GM18526 (cell line): ENCODE measurements around the gene DHDH.

ENCODE experiments used
- POLR2A ChIP-seq: IDR thresholded peaks from 3 replicates; pipeline ENCODE4 v1.6.1; 2011; ENCODE audit not compliant: insufficient read length; ENCODE audit errors: extremely low read depth

The DHDH gene

DNA sequence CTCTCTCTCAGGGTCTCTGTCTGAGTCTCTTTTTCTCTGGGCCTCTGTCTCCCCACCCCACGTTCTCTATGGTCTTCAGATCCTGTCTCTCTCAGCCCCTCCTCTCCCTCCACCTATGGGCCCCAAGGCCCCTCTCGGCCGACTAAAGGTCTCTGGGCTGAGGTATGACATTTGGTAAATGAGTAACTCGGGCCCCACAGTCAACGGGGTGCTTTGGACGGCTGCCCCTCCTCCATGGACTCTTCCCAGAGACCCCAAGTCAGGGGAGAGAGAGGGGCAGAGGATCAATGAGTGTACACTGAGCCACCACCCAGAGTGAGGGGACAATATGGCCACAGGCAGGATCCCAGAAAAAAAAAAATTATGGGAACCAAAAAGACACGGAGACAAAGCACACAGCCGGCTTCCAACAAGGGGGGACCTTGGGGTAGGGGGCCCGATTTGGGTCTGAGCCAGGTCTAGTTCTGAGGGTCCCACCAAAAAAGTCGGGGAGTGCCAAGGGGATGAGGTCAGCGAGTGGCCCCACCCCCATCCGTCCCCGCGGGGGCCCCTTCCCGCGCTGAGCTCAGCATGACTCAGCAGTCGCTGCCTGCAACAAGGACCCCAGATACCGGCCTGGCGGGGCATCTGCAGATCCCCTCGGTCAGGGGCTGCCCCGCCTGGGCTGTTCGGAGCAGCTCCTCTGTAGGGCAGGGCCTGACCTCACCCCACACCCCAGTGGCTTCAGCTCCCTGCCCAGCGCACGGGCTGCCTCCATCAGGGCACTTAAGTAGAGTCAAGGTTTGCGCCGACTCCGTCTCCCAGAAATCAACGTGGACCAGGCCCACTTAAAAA is 30.1 kb downstream of the DHDH start:
- TF ChIP-seq POLR2A = peak; percentile 81

DNA sequence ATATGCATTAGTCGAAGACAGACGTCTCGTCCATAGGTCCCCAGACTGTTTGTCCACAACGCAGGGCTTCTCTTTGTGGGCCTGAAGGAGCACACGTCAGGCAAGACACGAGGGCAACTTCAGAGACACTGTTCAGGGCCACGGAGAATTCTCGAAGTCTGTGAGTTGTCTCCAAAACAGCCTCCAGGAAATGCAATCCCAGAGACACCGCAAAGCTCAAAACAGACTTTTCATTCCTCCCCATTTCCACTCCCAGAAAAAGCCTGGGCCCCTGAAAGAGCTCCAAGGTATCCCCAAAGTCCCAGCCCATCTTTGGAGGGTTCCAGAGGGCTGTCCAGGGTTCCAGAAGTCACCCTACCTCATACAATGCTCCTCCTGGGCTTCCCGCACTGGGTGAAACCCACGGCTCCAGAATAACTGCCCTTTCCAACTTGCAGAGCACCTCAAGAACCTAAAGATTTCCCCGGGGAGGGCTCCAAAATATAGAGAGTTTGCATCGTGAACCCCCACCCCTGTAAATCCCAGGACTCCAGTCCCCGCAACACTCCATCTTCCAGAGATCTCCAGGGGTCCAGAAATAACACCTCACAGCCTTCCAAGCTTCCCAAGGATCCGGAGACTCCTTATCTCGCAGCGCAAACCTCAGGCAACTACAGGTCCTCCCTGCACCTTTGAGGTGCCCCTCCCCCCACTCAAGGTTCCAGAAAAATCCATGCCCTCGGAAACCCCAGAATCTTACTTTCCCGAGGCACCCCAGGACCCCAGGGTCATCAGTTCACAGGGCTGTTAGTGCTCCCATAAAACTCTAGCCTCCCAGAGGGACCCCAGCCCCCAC is 30.9 kb downstream of the DHDH start:
- no peak for TF ChIP-seq POLR2A

DNA sequence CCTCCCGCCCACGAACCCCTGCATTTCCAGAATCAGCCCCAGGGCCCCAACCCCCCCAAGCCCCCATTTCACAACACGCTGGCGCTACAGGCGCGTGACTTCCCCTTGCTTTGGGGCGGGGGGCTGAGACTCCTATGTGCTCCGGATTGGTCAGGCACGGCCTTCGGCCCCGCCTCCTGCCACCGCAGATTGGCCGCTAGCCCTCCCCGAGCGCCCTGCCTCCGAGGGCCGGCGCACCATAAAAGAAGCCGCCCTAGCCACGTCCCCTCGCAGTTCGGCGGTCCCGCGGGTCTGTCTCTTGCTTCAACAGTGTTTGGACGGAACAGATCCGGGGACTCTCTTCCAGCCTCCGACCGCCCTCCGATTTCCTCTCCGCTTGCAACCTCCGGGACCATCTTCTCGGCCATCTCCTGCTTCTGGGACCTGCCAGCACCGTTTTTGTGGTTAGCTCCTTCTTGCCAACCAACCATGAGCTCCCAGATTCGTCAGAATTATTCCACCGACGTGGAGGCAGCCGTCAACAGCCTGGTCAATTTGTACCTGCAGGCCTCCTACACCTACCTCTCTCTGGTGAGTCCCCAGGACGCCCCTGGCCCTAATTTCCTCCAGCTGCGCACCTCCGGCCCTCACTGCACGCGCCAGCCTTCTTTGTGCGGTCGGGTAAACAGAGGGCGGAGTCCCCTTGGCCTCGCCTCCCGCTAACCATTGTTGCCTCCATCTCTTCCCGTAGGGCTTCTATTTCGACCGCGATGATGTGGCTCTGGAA is 31.7 kb downstream of the DHDH start, which contains the start of gene FTL:
TSS of gene FTL (plus strand) at position 270 of the 766 bp plus-strand sequence. CDS start at position 469, 199 bp downstream.
- peak; percentile 100 for TF ChIP-seq POLR2A

DNA sequence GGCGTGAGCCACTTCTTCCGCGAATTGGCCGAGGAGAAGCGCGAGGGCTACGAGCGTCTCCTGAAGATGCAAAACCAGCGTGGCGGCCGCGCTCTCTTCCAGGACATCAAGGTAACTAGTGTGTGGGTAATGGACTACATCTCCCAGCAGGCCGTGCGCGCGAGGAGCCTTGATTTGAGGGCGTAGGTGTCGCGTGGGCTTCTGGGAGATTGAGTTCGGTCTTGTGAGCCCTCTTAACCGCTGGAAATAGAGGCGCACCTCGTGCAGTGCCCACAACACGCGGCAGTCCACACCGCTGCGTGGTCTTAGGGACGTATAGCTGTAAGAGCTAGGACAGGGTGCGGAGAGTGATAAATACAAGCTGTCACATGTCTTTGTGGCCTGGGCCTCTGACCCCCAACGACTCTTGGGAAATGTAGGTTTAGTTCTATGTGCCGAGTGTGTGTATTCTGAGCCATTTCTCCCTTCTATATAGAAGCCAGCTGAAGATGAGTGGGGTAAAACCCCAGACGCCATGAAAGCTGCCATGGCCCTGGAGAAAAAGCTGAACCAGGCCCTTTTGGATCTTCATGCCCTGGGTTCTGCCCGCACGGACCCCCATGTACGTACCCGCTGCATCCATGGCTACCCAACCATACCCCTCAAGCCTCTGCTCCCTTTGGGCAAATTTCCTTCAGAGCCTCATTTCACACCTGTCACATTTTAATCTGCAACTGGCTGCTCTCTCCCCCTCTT is 32.5 kb downstream of the DHDH start:
- TF ChIP-seq POLR2A = peak; percentile 42

DNA sequence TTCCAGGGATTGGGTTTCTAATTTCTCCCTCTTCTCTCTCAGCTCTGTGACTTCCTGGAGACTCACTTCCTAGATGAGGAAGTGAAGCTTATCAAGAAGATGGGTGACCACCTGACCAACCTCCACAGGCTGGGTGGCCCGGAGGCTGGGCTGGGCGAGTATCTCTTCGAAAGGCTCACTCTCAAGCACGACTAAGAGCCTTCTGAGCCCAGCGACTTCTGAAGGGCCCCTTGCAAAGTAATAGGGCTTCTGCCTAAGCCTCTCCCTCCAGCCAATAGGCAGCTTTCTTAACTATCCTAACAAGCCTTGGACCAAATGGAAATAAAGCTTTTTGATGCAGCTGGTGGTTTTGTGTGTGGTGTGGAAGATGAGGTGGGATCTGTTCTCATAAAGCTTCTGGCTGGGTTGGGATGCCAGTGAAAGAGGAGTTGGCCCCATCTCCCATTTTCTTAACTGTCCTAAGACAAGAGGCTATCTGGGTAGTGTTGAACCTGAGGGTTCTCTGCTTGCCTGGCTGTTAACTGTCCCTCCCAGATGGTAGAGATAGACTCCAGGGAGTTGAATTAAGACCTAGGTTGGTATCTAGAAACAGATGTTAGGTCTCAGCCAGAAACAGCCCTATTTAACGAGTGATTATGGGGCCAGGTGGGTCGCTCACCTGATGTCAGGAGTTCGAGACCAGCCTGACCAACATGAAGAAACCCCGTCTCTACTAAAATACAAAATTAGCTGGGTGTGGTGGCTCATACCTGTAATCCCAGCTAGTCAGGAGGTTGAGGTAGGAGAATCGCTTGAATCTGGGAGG is 33.2 kb downstream of the DHDH start:
- TF ChIP-seq POLR2A = no peak

DNA sequence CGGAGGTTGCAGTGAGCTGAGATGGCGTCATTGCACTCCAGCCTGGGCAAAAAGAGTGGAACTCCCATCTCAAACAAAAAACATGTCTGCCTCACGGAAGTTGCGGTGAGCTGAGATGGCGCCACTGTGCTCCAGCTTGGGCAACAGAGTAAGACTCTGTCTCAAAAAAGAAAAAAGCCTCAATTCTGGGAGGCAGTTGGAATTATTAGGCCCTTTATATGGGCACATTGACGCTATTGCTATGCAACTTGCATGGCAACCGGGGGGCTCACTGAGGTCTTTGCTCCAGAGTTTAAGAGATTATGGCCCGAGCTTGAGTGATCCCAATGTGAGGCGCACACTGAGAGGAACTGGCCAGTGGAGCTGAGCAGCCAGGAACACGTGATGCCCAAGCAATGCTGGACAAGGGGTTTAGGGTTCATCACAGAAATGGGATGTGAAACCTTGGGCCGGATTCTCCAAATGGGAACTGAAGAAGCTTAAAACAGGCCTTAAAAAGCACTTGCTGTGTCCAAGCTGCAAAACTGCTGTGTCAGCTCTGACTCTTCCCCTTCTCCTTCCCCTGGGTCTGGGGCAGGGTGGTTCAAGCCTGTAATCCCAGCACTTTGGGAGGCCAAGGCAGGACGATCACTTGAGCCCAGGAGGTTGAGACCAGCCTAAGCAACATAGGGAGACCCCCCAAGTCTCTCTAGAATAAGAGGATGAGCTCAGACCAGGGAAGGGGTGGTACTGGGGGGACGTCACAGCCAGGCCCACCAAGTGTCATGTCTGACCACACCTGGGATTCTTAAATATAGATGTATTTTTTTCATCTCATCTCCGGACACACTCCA is 34.1 kb downstream of the DHDH start:
- TF ChIP-seq POLR2A = no peak

DNA sequence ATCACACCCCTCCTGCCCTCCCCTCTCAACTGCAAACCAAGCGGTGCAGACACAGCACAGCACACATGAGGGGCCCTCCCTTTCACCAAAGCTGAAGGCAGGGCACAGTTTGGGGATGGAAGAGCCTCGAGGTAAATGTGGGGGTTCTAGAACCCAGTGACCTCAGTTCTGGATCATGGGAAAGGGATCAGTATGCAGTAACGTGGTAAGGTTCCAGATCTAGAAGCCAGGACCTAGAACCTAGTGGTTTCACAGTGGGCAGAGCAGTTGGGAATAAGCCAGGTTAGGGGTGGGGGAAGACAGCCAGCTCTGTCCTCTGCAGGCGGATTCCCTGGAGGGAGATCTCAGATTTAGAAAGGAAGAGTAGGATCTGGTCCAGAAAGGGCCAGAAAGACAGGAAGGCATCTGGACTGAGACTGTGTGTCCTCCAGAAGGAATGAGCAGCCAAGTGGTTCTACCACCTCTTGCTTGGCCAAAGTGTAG is 34.7 kb downstream of the DHDH start:
- TF ChIP-seq POLR2A = no peak

DNA sequence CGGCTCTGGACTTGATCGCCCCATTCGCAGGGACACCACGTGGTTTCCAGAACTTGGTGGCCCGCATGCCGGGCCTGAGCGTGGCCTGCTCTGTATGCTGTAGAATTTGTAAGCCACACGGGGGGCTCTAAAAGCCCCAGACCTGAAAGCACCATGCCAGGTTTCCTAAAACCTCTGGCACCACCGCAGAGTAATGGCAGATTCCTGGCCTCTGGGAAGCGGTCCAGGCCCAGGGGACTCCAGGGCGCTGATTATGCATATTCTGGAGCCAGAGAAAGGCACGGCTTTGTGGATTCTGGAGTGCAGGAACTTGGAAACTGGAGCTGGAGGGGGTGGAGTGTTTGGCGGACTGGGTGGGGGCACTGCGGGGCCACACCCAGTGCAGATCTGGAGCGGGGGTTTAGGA is 35.3 kb downstream of the DHDH start:
- TF ChIP-seq POLR2A = no peak

DNA sequence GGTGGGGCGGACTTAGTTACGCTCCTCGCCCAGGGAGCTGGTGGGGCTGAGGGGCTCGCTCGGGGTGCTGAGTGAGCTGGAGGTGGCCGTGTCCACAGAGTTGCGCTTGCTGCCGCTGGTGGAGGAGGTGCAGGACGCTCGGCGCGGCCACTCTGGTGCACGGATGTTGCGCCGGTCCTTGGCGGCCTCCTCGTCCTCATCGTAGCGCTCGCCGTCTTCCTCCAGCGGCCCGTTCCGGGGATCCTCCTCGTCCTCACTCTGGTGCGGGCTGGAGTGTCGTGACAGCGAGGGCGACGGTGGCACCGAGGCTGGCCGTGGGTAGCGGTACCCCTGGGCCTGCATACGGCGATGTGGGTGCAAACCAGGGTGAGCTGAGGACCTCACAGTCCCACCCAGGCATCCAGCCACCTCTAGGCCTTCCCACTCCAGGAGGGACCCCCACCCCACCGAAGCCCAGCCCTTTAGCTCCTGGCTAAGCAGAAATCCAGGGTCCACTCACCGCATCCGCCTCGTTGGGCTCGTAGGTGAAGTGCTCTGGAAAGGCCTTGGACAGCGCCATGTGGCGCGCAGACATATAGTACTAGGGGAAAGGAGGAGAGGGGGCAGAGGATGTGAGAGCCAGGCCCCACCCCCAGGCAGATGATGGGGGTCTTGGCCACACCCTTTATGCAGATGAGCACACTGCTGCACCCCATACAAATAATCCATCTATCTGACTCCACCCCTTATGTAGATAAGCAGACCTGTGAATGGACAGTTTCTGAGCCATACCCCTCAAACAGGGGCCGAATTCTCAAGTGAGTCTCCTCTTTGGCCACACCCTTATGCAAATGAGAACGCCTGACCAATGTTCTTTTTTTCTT is 36.0 kb downstream of the DHDH start:
- no peak for TF ChIP-seq POLR2A

DNA sequence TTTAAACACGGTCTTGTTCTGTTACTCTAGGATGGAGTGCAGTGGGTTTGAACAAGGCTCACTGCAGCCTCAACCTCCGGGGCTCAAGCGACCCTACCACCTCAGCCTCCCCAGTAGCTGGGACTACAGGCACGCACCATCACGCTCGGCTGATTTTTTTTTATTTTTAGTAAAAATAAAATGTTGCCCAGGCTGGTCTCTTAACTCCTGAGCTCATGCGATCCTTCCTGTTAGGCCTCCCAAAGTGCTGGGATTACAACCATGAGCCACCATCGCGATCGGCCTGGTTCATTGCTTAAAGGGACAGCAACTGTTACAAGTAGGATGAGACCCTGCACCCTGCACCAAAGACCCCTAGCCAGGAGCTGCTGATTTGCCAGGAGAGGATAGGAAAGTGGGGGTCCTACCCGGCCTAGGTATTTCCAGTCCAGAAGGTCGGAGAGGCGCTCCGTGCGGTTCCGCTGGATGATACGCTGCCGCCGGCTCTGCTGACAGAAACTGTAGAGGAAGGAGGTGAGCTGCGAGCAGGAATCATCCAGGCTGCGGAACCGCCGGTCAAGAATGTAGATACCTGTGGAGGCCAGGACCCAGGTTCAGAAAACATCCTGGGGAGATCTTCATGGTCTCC is 36.8 kb downstream of the DHDH start:
- no peak for TF ChIP-seq POLR2A

DNA sequence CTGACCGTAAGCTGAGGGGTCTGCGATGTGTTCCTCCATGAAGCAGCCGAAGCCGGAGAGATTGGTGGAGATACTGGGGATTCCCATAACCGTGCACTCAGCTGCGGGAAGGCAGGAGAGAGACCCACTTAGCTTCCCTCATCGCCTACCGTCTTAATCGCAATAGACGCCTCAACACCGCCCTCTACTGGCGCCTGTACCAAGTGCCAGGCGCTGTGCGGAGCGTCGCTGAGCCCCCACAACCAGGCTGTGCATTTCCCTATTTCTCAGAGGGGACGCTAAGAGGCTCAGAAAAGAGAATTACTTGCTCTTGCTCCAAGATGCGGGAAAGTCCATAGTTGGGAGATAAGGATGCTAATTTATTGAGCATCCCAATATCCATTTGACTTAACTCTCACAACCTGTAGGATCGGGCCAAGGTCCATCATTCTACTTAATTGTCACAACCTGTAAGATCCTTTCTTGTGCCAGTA is 37.5 kb downstream of the DHDH start:
- no peak for TF ChIP-seq POLR2A
